DMS114 treated with DMSO at 0.1 percent for 48 hours (cell line): ENCODE results near the gene SLC25A19.
"Not testable (repeated sequence)": the region's sequence is repeated elsewhere in the genome, so short reads cannot be mapped to it uniquely, and the experiment has no call there.

Experiments
- DNase-seq: peaks from one replicate; lab custom pipeline; 2025; ENCODE audit not compliant: unreplicated experiment; lab: John Stamatoyannopoulos, UW

SLC25A19 gene

DNA sequence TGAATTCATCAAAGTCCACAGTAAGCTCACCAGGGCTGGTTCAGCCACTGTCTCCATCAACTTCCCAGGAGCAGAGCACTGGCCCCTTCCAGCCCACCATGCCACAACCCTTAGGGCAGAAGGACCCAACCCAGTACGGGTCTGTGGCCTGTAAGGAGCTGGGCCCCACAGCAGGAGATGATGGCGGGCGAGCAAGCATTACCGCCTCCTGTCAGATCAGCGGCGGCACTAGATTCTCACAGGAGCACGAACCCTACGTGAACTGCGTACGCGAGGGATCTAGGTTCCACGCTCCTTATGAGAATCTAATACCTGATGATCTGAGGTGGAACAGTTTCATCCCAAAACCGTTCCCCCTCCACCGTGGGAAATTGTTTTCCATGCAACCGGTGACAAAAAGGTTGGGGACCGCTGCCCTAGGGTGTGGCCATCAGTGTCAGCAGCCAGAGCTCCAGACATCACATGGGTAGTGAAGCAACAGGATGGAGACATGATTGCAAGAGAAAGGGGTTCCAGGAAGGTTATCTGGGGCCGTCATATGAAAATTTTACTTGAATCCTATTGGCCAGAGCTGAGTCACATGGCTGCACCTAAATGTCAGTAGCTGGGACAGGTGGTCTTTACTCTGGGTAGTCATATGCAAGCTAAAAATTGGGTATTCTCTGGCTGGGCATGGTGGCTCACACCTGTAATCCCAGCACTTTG lies 12.4 kb upstream of the SLC25A19 start:
- no peak for DNase-seq

- no peak for DNase-seq
Observed at GRCh38 chr17:75301049-75301448, 11.8 kb upstream of the SLC25A19 start.

- DNase-seq, result no peak
Observed at GRCh38 chr17:75300280-75300679, 11.0 kb upstream of the SLC25A19 start.

DNA sequence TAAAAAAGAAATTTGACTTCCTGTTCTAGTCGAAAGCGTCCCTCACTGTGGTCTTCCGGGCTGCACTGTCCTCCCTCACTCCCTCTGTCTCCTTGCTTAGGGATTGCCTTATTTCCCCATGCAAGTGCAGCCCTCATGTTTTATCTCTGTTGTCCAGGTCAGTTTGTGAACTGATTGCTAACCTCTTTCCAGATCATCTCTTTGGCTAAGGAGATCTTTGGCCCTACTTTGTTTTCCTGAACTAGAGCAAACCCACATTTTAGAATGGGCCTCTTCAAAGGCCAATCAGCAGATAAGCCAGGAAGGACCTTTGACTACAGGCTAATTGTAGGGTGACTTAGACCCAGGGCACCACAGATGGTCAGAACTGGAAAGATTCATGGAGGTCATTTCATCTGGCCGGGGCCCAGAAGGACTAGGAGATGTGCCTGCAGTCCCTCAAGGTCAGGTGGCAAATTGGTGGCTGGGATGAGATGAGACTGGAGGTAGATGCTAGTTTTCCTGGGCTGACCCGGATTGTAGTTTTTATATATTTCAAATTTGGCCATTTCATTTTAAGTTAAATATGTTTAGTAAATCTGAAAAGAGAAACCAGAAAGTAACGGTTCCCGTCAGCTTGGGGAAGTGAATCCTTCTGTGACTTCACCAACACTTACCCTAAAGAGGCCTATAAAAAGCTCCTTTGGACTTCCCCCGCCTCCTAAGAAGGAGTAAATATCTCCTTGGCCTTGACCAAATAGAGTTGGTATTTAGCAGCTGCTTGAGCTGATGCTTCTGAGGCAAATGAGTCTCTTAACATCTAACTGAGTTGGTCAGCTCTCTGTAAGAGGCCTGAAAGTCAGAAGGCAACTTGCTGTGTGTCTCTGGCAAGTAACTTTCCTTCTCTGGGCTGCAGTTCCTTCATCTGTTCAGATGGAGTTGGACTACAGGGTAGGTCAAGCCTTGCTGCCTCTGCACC lies 6.2 kb upstream of the SLC25A19 start:
- no peak for DNase-seq

DNA sequence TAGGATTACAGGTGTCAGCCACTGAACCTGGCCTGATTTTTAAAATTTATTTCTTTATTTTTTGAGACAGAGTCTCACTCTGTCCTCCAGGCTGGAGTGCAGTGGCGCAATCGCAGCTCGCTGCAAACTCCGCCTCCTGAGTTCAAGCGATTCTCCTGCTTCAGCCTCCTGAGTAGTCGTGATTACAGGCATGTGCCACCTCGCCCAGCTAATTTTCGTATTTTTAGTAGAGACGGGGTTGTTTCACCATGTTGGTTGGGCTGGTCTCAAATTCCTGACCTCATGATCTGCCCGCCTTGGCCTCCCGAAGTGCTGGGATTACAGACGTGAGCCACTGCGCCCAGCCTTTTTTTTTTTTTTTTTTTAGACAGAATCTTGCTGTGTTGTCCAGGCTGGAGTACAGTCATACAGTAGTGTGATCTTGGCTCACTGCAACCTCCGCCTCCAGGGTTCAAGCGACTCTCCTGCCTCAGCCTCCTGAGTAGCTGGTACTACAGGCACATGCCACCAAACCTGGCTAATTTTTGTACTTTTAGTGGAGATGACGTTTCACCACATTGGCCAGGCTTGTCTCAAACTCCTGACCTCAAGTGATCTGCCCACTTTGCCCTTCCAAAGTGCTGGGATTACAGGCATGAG lies 3.7 kb upstream of the SLC25A19 start:
- DNase-seq, result not testable (repeated sequence)

DNA sequence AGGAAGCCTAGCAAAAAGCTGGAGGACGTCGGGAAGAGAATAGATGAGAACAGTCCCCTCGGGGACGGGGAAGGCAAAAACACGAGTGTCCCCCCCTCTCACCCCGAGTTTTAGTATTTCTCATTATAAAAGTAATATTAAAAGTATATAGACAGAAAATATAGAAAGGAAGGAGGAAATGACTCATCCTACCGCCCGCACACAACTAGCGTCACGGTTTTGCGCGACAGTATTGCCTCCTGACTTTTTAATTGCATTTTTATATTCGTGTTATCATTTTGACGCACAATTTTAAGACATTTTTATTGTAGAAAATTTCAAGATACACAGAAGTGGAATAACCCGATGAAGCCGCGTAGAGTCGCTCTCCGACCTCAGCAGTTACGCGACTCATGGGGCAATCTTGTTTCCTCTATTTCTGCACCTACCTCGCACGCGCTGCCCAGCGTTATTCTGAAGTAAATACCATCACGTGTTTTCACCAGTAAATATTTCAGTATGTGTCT lies 652 bp upstream of the SLC25A19 start:
- peak; percentile 68 for DNase-seq

GRCh38 chr17:75288770-75289114 lies 491 bp downstream of the SLC25A19 start:
- DNase-seq, result no peak

- no peak for DNase-seq
Observed at GRCh38 chr17:75288359-75288758, 874 bp downstream of the SLC25A19 start.

DNA sequence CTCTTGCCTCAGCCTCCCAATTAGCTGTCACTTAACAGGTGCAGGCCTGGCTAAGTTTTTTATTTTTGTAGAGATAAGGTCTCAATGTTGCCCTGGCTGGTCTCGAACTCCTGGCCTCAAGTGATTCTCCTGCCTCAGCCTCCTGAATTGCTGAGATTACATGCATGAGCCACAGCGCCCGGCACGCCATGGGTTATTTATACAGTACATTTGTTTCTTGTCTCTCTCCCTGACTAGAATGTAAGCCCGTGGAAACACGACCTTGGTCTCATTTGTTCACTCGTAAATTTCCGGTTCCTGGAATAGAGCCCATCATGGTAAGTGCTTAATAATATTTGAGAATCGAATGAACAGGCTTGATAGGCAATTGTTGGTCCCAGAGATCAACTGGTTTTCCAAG lies 2.0 kb downstream of the SLC25A19 start:
- DNase-seq, result no peak

DNA sequence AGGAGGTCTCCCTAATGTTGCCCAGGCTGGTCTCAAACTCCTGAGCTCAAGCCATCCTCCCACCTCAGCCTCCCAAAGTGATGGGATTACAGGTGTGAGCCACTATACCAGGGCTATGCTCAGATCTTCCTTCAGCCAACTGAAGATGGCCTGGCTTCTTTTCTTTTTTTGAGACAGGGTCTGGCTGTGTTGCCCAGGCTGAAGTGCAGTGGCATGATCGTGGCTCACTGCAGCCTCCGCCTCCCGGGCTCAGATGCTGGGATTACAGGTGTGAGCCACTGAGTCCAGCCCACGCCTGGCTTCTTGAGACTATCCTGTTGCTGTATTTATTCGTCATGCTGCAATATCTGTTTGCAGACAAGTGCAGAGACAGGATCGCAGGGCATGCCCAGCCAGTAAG lies 4.1 kb downstream of the SLC25A19 start:
- no peak for DNase-seq

GRCh38 chr17:75280189-75280588 lies 9.0 kb downstream of the SLC25A19 start:
- DNase-seq, result not testable (repeated sequence)

DNA sequence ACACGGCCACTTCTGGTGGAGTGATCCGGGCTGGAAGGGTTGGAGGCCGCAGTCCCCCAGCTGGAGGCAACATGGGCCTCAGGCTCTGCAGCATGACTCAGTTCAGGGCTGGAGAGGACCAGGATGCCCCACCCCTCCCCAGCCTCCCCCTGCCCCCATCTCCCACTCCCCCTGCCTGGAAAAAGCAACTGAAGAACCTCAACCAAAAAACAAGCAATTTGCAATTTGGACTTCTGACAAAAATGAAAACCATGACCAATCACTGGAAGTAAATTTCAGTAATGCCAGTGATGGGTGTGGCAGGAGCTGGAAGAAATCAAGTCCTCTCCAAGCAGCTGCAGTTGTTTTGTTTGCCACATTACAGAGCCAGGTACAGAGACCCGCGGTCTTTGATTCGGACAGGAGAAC lies 11.6 kb downstream of the SLC25A19 start:
- no peak for DNase-seq

- DNase-seq, result no peak
Observed at GRCh38 chr17:75273977-75274708, 15.1 kb downstream of the SLC25A19 start.

- DNase-seq, result no peak
Observed at GRCh38 chr17:75272848-75273184, 16.4 kb downstream of the SLC25A19 start.

DNA sequence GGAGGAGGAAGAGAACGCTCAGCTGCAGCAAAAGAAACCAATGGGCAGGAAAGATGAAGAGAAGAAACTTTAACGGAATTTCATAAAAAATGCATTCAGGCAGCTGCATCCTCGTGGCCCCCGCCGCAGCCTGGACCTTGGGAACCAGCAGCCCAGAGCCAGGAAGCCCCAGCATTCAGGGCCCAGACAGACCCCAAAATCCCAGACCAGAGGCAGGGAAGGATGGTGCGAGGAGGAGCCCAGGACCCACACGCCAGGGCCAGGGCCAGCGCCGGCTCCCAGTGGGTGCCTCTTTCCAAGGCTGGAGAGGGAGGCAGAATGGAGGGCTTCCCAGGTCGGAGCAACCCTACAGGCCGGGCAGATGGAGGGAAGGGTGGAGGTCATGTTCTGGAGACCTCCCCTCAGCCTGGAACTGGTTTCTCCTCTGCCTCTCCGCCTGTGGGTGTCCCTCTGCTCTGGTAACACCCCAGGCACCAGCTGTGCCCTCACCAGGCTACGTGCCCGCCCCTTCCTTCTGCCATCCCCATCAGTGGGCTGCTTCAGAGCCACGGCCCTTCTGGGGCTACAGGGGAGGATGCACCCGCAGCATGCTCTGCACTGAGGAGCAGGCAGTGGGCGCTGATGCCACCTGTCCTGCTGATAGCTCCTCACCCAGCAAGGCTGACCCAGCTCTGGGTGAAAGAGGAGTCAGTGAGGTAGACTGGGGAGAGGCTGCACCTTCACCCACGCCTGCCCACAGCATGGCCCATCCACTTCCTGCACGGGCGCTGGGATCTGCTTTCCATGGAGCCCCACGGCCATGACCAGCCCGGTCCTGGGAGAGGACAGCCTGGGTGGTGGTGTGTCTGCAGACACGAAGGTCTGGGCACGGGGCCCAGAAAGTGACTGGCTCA lies 17.0 kb downstream of the SLC25A19 start:
- DNase-seq, result no peak

- peak; percentile 50 for DNase-seq
Observed at GRCh38 chr17:75271233-75271954, 17.8 kb downstream of the SLC25A19 start.

DNA sequence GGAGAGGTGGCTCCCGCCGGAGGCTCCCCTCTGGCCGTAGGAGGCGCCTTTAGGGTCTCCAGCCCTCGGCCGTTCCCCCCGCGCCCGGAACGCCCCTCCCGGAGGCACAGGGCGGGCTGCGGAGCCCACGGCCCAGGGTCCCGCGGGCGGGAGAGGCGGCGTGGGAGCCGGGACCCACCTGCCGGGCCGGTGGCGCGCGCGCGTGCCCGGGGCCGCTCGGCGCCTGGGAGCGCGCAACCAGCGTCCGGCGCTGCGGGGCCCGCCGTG lies 18.3 kb downstream of the SLC25A19 start, which contains the start of gene MIF4GD:
MIF4GD (minus strand) TSS at position 266 of the 267 bp plus-strand sequence. CDS start 1,036 bp downstream, outside the sequence.
- DNase-seq, result no peak

DNA sequence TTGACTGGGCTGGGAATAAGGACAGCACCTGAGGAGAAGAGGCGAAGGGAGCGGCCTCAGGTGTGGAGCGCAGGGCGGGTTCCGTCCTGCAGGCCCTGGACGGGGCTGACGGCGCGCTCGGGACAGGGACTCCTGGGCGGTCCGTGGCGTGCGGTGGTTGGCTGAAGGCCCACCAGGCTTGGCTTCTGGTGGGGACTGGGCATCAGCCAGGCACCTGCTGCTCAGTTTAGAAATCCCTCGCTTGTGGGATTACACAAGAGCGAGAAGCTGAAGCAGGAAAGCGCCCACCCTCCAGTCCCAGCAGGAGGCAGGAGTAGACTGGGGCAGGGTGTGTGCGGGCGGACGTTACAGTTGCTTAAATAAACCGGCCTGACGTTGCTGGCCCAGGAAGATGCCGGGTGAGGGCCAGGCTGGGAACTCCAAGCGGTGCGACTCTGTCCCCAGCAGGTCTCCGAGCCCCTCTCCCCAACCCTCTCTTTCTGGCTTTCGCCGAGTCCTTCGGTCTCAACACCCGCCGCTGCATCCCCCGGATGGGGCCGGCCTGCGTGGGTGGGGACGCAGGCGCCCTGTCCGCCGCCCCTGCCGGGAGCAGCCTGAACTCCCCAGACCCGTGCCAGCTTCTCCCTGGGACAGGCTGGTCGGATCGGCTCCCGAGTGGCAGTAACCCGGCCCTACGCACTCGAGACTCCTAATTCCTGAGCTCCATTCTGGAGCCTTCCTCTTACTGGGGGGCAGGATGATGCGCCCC lies 18.8 kb downstream of the SLC25A19 start:
- peak; percentile 70 for DNase-seq

DNA sequence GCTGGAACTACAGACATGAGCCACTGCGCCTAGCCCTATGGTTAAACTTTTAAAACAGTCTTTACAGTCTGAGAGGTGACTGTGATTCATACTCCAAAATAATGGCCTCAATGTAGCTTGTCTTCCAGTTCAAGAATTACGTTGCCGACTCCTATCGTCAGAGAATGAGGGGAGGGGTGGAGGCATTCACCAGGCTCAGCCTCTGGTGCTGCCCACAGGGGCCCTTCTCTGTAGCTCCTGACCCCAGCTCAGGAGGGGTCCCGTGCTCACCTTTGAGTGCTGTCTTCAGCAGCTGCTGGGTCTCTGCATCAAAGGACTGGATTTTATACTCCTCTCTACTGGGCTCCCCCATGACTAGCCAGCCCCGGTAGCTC lies 19.4 kb downstream of the SLC25A19 start:
- DNase-seq, result no peak
